Measurements from ENCODE around the gene DOLK. TPM values are rescaled to one million over a fixed set of nuclear protein-coding genes. Genes with fewer than 3 reads are reported as not detected.

DOLK gene
- total and polyA plus RNA-seq, 4 donors, result 9.5 to 15.3 (median 11.7) TPM

DNA sequence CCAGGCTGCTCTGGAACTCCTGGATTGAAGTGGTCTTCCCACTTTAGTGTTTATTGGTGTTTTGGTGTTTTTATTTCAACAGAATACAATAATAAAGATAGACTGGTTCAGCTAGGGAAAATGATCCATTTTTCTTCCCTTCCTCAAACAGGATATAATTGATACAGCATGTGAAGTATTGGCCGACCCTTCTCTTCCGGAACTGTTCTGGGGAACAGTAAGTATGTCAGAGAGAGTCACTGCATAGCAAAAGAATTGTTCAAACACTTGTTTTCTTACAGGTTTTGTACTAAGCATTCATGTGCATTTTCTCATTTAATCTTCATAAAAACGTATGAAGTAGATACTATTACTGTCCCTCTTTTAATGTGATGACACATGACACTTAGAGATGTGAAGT lies 31.7 kb upstream of the DOLK start:
- H3K4me3 ChIP-seq (ENCODE audit: low read depth in 1 of 3, low read length in 3 of 3), result no peak overlapping the region
- DNase-seq (ENCODE audit: low spot score), result no peak
- peaks cover 0 to 2% (median 1%) of the 10 kb centered on the region in 4 donors for H3K4me1 ChIP-seq (ENCODE audit: control insufficient read depth in 4 of 4, insufficient read depth in 4 of 4, low read length in 3 of 4)
- H3K36me3 ChIP-seq (ENCODE audit: control insufficient read depth in 4 of 4, insufficient read depth in 3 of 4, low read depth in 1 of 4, low read length in 3 of 4), result peaks cover 14 to 54% (median 40%) of the 10 kb centered on the region in 4 donors
- TF ChIP-seq HNF4G (IDR thresholded peaks at IDR 0.05) (no peak), GABPA (IDR thresholded peaks at IDR 0.05 in 1 of 2, conservative IDR thresholded peaks at IDR 0.05 in 1 of 2) (no peak), FOXA1 (IDR thresholded peaks at IDR 0.05) (no peak), EGR1 (IDR thresholded peaks at IDR 0.05; ENCODE audit: low read depth in 2 of 2) (no peak), RXRA (IDR thresholded peaks at IDR 0.05) (no peak), SP1 (IDR thresholded peaks at IDR 0.05) (no peak), TAF1 (conservative IDR thresholded peaks at IDR 0.05) (no peak), CTCF (IDR thresholded peaks at IDR 0.05; ENCODE audit: low read depth, low read length, missing input control) (no peak), FOXA2 (IDR thresholded peaks at IDR 0.05) (no peak), ATF3 (IDR thresholded peaks at IDR 0.05) (no peak), RAD21 (IDR thresholded peaks at IDR 0.05) (no peak), JUND (IDR thresholded peaks at IDR 0.05) (no peak)
- no peak overlapping the region for H3K27ac ChIP-seq (ENCODE audit: low read depth in 1 of 2, low read length in 2 of 2)
- WGBS, result 92% methylated on average over 3 of the region's 3 CpGs
- H3K9me3 ChIP-seq (ENCODE audit: control insufficient read depth in 4 of 4, low read length in 3 of 4), result no peaks in the 10 kb centered on the region
- H3K9ac ChIP-seq (ENCODE audit: low read depth in 1 of 2, low read length in 2 of 2), result no peak overlapping the region
- H3K27me3 ChIP-seq (ENCODE audit: control insufficient read depth in 4 of 4, insufficient read depth in 4 of 4, low read length in 3 of 4), result no peaks in the 10 kb centered on the region

DNA sequence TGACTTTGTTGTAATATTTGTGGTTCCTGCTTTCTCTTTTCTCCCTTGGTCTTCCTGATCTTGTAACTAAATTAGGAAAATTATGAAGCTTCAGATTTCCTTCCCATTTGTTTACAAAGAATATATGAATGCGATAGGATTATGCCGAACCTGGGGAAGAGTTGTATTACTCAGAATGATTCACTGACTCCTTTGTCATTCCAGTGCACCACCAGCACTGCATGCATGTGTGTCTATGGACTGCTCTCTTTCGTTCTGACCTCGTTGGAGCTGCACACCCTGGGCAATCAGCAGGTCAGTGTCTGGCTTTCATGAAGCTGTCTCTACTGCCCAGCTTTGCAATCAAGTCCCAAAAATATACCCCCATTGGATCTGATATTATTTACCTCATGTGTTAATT lies 25.6 kb upstream of the DOLK start:
- Histone ChIP-seq H3K9ac (ENCODE audit: low read depth in 1 of 2, low read length in 2 of 2) (no peak overlapping the region), H3K4me1 (ENCODE audit: control insufficient read depth in 4 of 4, insufficient read depth in 4 of 4, low read length in 3 of 4) (peaks cover 0 to 2% (median 1%) of the 10 kb centered on the region in 4 donors), H3K27me3 (ENCODE audit: control insufficient read depth in 4 of 4, insufficient read depth in 4 of 4, low read length in 3 of 4) (no peaks in the 10 kb centered on the region), H3K27ac (ENCODE audit: low read depth in 1 of 2, low read length in 2 of 2) (no peak overlapping the region), H3K36me3 (ENCODE audit: control insufficient read depth in 4 of 4, insufficient read depth in 3 of 4, low read depth in 1 of 4, low read length in 3 of 4) (peaks cover 17 to 59% (median 39%) of the 10 kb centered on the region in 4 donors), H3K4me3 (ENCODE audit: low read depth in 1 of 3, low read length in 3 of 3) (no peak overlapping the region), H3K9me3 (ENCODE audit: control insufficient read depth in 4 of 4, low read length in 3 of 4) (no peaks in the 10 kb centered on the region)
- DNase-seq (ENCODE audit: low spot score), result no peak
- 92% methylated on average over 4 of the region's 4 CpGs for WGBS
- TF ChIP-seq, protein P1, sequence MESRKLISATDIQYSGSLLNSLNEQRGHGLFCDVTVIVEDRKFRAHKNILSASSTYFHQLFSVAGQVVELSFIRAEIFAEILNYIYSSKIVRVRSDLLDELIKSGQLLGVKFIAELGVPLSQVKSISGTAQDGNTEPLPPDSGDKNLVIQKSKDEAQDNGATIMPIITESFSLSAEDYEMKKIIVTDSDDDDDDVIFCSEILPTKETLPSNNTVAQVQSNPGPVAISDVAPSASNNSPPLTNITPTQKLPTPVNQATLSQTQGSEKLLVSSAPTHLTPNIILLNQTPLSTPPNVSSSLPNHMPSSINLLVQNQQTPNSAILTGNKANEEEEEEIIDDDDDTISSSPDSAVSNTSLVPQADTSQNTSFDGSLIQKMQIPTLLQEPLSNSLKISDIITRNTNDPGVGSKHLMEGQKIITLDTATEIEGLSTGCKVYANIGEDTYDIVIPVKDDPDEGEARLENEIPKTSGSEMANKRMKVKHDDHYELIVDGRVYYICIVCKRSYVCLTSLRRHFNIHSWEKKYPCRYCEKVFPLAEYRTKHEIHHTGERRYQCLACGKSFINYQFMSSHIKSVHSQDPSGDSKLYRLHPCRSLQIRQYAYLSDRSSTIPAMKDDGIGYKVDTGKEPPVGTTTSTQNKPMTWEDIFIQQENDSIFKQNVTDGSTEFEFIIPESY (IDR thresholded peaks at IDR 0.05), result no peak
- no peak for TF ChIP-seq TAF1 (conservative IDR thresholded peaks at IDR 0.05)
- TF ChIP-seq HNF4A (conservative IDR thresholded peaks at IDR 0.05), result no peak
- TF ChIP-seq, protein P2, sequence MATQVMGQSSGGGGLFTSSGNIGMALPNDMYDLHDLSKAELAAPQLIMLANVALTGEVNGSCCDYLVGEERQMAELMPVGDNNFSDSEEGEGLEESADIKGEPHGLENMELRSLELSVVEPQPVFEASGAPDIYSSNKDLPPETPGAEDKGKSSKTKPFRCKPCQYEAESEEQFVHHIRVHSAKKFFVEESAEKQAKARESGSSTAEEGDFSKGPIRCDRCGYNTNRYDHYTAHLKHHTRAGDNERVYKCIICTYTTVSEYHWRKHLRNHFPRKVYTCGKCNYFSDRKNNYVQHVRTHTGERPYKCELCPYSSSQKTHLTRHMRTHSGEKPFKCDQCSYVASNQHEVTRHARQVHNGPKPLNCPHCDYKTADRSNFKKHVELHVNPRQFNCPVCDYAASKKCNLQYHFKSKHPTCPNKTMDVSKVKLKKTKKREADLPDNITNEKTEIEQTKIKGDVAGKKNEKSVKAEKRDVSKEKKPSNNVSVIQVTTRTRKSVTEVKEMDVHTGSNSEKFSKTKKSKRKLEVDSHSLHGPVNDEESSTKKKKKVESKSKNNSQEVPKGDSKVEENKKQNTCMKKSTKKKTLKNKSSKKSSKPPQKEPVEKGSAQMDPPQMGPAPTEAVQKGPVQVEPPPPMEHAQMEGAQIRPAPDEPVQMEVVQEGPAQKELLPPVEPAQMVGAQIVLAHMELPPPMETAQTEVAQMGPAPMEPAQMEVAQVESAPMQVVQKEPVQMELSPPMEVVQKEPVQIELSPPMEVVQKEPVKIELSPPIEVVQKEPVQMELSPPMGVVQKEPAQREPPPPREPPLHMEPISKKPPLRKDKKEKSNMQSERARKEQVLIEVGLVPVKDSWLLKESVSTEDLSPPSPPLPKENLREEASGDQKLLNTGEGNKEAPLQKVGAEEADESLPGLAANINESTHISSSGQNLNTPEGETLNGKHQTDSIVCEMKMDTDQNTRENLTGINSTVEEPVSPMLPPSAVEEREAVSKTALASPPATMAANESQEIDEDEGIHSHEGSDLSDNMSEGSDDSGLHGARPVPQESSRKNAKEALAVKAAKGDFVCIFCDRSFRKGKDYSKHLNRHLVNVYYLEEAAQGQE (IDR thresholded peaks at IDR 0.05), result no peak
- no peak for TF ChIP-seq RAD21 (IDR thresholded peaks at IDR 0.05)
- TF ChIP-seq EGR1 (IDR thresholded peaks at IDR 0.05; ENCODE audit: low read depth in 2 of 2), result no peak
- TF ChIP-seq SP1 (IDR thresholded peaks at IDR 0.05), result no peak
- no peak for TF ChIP-seq NR2F2 (IDR thresholded peaks at IDR 0.05)
- no peak for TF ChIP-seq ATF3 (IDR thresholded peaks at IDR 0.05)
- TF ChIP-seq GABPA (IDR thresholded peaks at IDR 0.05 in 1 of 2, conservative IDR thresholded peaks at IDR 0.05 in 1 of 2), result no peak
- TF ChIP-seq HNF4G (IDR thresholded peaks at IDR 0.05), result no peak
- no peak for TF ChIP-seq JUND (IDR thresholded peaks at IDR 0.05)
